ENCODE measurements around the gene SFTPB.
A peak's percentile ranks its signal among the peaks of the same experiment; 100 is the strongest.

SFTPB gene

DNA sequence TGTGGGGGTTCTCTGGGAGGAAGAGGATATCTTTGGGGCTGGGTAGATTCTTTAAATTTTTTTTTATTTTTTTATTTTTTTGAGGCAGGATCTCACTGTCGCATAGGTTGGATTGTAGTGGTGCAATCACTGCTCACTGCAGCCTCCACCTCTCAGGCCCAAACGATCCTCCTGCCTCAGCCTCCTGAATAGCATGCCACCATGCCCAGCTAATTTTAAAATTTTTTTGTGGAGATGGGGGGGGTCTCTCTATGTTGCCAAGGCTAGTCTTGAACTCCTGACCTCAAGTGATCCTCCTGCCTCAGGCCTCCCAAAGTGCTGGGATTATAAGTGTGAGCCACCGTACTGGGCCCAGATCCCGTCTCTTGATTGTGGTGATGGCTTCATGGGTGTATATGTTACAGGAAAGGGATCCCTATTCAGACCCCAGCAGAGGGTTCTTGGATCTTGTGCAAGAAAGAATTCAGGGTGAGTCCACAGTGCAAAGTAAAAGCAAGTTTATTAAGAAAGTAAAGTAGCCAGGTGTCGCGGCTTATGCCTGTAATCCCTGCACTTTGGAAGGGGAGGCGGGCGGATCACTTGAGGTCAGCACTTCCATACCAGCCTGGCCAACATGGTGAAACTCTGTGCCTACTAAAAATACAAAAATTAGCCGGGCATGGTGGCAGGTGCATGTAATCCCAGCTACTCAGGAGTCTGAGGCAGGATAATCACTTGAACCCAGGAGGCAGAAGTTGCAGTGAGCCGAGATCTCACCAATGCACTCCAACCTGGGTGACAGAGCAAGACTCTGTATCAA lies 54.1 kb downstream of the SFTPB start:
- no peak for DNase-seq (ENCODE audit: low read depth in 1 of 2, low spot score in 1 of 2)

DNA sequence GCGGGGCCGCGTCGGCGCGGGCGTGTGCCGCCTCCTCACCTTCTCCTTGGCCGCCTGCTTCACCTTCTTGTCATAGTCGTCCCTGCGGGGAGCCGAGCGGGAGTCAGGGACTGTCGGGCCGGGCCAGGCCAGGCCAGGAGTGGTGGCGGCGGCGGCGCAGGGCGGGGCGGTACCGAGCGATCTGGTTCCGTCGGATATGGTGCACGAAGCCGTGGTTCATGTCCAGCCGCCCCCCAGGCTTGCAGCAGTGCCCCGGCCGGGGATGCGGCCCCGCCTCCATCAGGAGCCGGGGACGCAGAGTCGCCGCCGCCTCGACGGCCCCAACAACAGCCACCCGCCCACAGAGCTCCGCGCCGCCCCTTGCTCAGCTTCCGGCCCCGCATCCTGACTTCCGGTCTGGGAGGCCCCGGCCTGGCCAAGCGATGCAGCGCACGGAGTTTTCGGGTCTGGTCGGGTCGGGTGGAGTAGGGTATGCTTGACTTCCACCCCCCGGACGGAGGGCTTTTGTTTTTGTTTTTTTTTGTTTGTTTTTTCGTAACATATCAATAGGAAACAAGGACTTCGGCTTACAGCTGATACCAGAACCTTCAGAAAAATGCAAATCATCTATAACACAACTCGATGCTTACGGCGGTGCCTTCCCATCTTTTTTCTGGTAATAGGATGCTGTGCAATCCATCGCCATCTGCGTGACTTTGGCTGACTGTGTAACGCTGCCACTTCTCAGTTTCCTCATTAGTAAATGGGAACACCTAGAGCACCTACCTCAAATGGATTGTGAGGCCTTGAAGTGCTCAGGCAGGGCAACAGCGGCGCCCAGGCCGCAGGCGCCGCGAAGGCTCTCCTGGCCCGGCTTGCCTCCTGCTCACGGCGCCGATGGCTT lies 56.1 kb downstream of the SFTPB start, which contains the start of gene C2orf68:
TSS of gene C2orf68 (minus strand) at position 362 of the 883 bp plus-strand sequence. CDS start at position 280, 82 bp downstream.
- peak; percentile 68 to 80 for DNase-seq (ENCODE audit: low read depth in 1 of 2, low spot score in 1 of 2)

DNA sequence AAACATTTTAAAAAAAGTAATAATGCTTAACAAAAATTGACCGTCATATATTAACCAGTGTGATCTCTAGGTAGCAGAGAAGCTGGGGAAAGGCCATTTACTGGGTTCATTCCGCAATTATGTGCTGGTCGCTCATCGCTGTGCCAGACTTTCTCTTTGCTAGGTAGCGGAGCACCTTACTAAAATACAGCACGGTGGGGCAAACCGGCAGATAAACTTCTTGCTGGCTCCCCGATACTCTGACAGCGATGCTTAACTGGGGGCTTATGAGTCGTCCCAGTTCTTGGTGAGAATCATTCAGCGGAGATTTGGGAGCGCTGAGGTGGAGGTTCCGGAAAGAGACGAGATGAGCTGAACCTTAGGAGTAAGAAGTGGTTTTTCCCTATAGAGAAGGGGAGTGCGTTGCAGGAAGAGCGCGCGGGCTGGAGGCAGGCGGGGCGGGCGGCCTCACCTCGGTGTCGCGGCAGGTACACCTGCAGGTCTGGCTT lies 56.7 kb downstream of the SFTPB start:
- no peak for DNase-seq (ENCODE audit: low read depth in 1 of 2, low spot score in 1 of 2)
